HCT116 (cell line): ENCODE data around the gene FRRS1. TPM values are rescaled to one million over a fixed set of nuclear protein-coding genes. Genes with fewer than 3 reads are reported as not detected.

Source experiments
- ATAC-seq: fragments of 200-7000 bp; cut with Tn5 transposase; 2 replicates; pipeline ENCODE4 v1.9.1; 2020; ENCODE audit warnings: mild to moderate bottlenecking, moderate library complexity
- BruUV-seq: library from RNA; stranded (reverse); fragments of 400-500 nt; replicated peaks from 2 replicates; lab custom pipeline; 2021; lab: Mats Ljungman, UMichigan
- CTCF ChIA-PET: fragments of 300-600 bp; sonication (Branson Sonifier 250); formaldehyde crosslinking; loops from one replicate; lab custom pipeline; 2021; ENCODE audit warnings: antibody characterized with exemption; lab: Charles Lee
- POLR2A ChIA-PET: fragments of 300-600, 350-600 bp; sonication (Branson Sonifier 250); formaldehyde crosslinking; loops from one replicate; lab custom pipeline; 2021; ENCODE audit warnings: antibody characterized with exemption; lab: Charles Lee
- RAD21 ChIA-PET, 2 experiments: fragments of 300-600 bp; sonication (Branson Sonifier 250); formaldehyde crosslinking; loops; one replicate each; lab custom pipeline; 2023; ENCODE audit warnings: low total read pairs in 2 of 2; ENCODE audit not compliant: uncharacterized antibody in 2 of 2, unreplicated experiment in 2 of 2, low non-redundant PET in 1 of 2; lab: Charles Lee
- DNase-seq: peaks from one replicate; pipeline ENCODE4 v3.0.0-alpha.2; 2010; ENCODE audit warnings: low read depth, low spot score
- H2AFZ ChIP-seq: fragments of 200-600 bp; shearing (Covaris generic), sonication (generic); 2 replicates; pipeline ENCODE4 v1.6.1; 2017; ENCODE audit warnings: low read depth, mixed run types, mixed read lengths, antibody characterized with exemption, low read length; ENCODE audit not compliant: poor library complexity, severe bottlenecking
- H3K27ac ChIP-seq: 2 replicates; pipeline ENCODE4 v1.5.1; 2012; ENCODE audit warnings: low read depth, low read length
- H3K27me3 ChIP-seq: fragments of 200-600 bp; sonication (generic); 2 replicates; pipeline ENCODE4 v1.6.1; 2016; ENCODE audit warnings: mixed run types, low read length, mixed read lengths; ENCODE audit not compliant: insufficient read depth
- H3K36me3 ChIP-seq, 2 experiments: fragments of 200-500 bp in 1 of 2; fragments of 200-600 bp in 1 of 2; sonication (Bioruptor generic) in 1 of 2; sonication (generic) in 1 of 2; 2 replicates each; pipeline versions ENCODE4 v1.5.1 to v1.6.1; 2014 to 2016; ENCODE audit warnings: low read length in 2 of 2, inconsistent platforms in 1 of 2, mixed read lengths in 1 of 2, mixed run types in 1 of 2; ENCODE audit not compliant: insufficient read depth in 2 of 2, control insufficient read depth in 1 of 2
- H3K4me1 ChIP-seq, 2 experiments: fragments of 200-600 bp in 1 of 2; sonication (generic) in 1 of 2; 2 replicates each; pipeline versions ENCODE4 v1.5.1 to v1.6.1; 2012 to 2017; ENCODE audit warnings: low read length in 2 of 2, inconsistent platforms in 1 of 2, mild to moderate bottlenecking in 1 of 2, mixed read lengths in 1 of 2, mixed run types in 1 of 2, moderate library complexity in 1 of 2; ENCODE audit not compliant: insufficient read depth in 2 of 2, control insufficient read depth in 1 of 2
- H3K4me2 ChIP-seq: fragments of 200-600 bp; sonication (generic); 2 replicates; pipeline ENCODE4 v1.6.1; 2017; ENCODE audit warnings: mixed run types, low read length, mixed read lengths
- H3K4me3 ChIP-seq, 2 experiments: fragments of 200-600 bp in 1 of 2; sonication (generic) in 1 of 2; replicated peaks in 1 of 2; 2 replicates each; pipeline ENCODE4 v1.5.1; 2011 to 2016; ENCODE audit warnings: low read length in 2 of 2, control low read depth in 1 of 2, low read depth in 1 of 2, mild to moderate bottlenecking in 1 of 2, mixed read lengths in 1 of 2, mixed run types in 1 of 2
- H3K79me2 ChIP-seq: fragments of 200-600 bp; sonication (generic); 2 replicates; pipeline ENCODE4 v1.6.1; 2017; ENCODE audit warnings: mild to moderate bottlenecking, mixed run types, low read length, moderate library complexity, mixed read lengths; ENCODE audit not compliant: insufficient read depth
- H3K9ac ChIP-seq: fragments of 200-600 bp; sonication (generic); 2 replicates; pipeline ENCODE4 v1.6.1; 2016; ENCODE audit warnings: low read length, mixed read lengths
- H3K9me2 ChIP-seq: fragments of 200-600 bp; sonication (generic), shearing (Covaris generic); 2 replicates; pipeline ENCODE4 v1.6.1; 2017; ENCODE audit warnings: mixed run types, mild to moderate bottlenecking, moderate library complexity; ENCODE audit not compliant: insufficient read depth
- H3K9me3 ChIP-seq, 2 experiments: fragments of 200-500 bp in 1 of 2; fragments of 200-600 bp in 1 of 2; sonication (Bioruptor generic) in 1 of 2; sonication (generic) in 1 of 2; 2 replicates each; pipeline ENCODE4 v1.6.1; 2014 to 2017; ENCODE audit warnings: low read length in 2 of 2, mixed read lengths in 2 of 2, inconsistent platforms in 1 of 2, low read depth in 1 of 2, mild to moderate bottlenecking in 1 of 2, mixed run types in 1 of 2, moderate library complexity in 1 of 2; ENCODE audit not compliant: control insufficient read depth in 1 of 2, insufficient read depth in 1 of 2
- H4K20me1 ChIP-seq: fragments of 200-600 bp; sonication (generic), shearing (Covaris generic); 2 replicates; pipeline ENCODE4 v1.6.1; 2017; ENCODE audit warnings: mixed run types, mild to moderate bottlenecking, moderate library complexity; ENCODE audit not compliant: insufficient read depth
- POLR2A ChIP-seq: IDR thresholded peaks from 2 replicates; pipeline ENCODE4 v1.7.0; 2011; ENCODE audit warnings: borderline replicate concordance; ENCODE audit not compliant: insufficient read depth, insufficient read length; ENCODE audit errors: extremely low read depth
- TCF7L2 ChIP-seq: IDR thresholded peaks from 2 replicates; pipeline ENCODE4 v1.7.0; 2011; ENCODE audit warnings: borderline replicate concordance, inconsistent platforms; ENCODE audit not compliant: insufficient read depth, insufficient read length; ENCODE audit errors: extremely low read depth
- ZFX ChIP-seq: fragments of 450-650 bp; IDR thresholded peaks from 2 replicates; pipeline ENCODE4 v1.6.1; 2017
- intact Hi-C: fragments of 100-400 bp; cut with micrococcal nuclease; formaldehyde crosslinking; loops from 2 replicates; pipeline ENCODE4 v1.10.0; 2022
- total RNA-seq: library from RNA; stranded (reverse); gene quantifications from one replicate; pipeline ENCODE4 v1.2.1, GENCODE V29; 2021; ENCODE audit not compliant: unreplicated experiment
- TF ChIP-seq, protein P1 (sequence below): IDR thresholded peaks from 2 replicates; pipeline ENCODE4 v1.6.1; 2011; ENCODE audit warnings: mild to moderate bottlenecking, low read length, moderate library complexity; ENCODE audit not compliant: insufficient replicate concordance; ENCODE audit errors: extremely low read depth

FRRS1 gene
- total RNA-seq, 1 experiment from 2014 or later, result 19.8 TPM

- ChIA-PET POLR2A (no interaction called here), RAD21 (no interaction called here), CTCF (no interaction called here)
- Histone ChIP-seq H3K4me2 (no peak overlapping the region), H3K27ac (no peak overlapping the region), H3K36me3 (no peaks in the 10 kb centered on the region), H3K9me3 (no peaks in the 10 kb centered on the region), H3K9ac (no peak overlapping the region), H3K4me1 (peaks cover 4 to 21% of the 10 kb centered on the region in 2 experiments; a peak in 3 of 4 replicates), H3K4me3 (no peak overlapping the region), H2AFZ (peak overlapping the region; percentile 67), H4K20me1 (no peaks in the 10 kb centered on the region), H3K27me3 (no peaks in the 10 kb centered on the region), H3K79me2 (peaks cover 14% of the 10 kb centered on the region; the same call in 1 of the 2 replicates), H3K9me2 (no peaks in the 10 kb centered on the region)
- TF ChIP-seq ZFX (no peak), TCF7L2 (no peak)
- TF ChIP-seq, protein P1, sequence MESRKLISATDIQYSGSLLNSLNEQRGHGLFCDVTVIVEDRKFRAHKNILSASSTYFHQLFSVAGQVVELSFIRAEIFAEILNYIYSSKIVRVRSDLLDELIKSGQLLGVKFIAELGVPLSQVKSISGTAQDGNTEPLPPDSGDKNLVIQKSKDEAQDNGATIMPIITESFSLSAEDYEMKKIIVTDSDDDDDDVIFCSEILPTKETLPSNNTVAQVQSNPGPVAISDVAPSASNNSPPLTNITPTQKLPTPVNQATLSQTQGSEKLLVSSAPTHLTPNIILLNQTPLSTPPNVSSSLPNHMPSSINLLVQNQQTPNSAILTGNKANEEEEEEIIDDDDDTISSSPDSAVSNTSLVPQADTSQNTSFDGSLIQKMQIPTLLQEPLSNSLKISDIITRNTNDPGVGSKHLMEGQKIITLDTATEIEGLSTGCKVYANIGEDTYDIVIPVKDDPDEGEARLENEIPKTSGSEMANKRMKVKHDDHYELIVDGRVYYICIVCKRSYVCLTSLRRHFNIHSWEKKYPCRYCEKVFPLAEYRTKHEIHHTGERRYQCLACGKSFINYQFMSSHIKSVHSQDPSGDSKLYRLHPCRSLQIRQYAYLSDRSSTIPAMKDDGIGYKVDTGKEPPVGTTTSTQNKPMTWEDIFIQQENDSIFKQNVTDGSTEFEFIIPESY, result no peak
- no TSS peak for BruUV-seq
- DNase-seq (no peak), ATAC-seq (no peak)
- intact Hi-C loops, result no loop called here
Measured at GRCh38 chr1:99768524-99769245, 2.2 kb upstream of the FRRS1 start.

DNA sequence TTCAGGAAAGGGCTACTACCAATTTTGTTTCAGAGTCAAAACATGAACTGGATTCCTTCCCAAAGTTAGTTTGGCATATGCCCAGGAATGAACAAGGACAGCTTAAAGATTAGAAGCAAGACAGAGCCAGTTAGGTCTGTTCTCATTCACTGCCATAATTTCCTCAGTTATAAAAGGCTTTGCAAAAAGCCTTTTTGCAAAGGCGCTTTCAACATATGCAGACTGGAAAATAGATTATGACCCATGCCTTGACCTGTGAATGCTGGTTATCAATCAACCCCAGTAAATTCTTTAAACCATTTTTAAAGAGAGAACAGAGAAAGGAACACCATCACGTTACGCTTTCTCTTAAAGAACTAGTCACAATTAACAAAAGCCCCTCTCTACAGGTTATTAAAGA is 1.7 kb upstream of the FRRS1 start:
- Histone ChIP-seq H3K27ac (no peak overlapping the region), H3K4me2 (no peak overlapping the region), H3K4me3 (no peak overlapping the region), H3K36me3 (no peaks in the 10 kb centered on the region), H3K4me1 (peaks cover 4 to 17% of the 10 kb centered on the region in 2 experiments; a peak in 3 of 4 replicates), H3K27me3 (no peaks in the 10 kb centered on the region), H3K9ac (no peak overlapping the region), H4K20me1 (no peaks in the 10 kb centered on the region), H3K9me2 (no peaks in the 10 kb centered on the region), H3K9me3 (no peaks in the 10 kb centered on the region), H3K79me2 (peaks cover 18% of the 10 kb centered on the region; the same call in 1 of the 2 replicates), H2AFZ (peak overlapping the region; percentile 67)
- ATAC-seq (no peak), DNase-seq (no peak)
- ChIA-PET POLR2A (no interaction called here), CTCF (no interaction called here), RAD21 (no interaction called here)
- intact Hi-C loops, result no loop called here
- no TSS peak for BruUV-seq
- TF ChIP-seq POLR2A, result no peak
